GM08714 (cell line): ENCODE data around the gene PIPOX.
"Not testable (repeated sequence)": the region's sequence is repeated elsewhere in the genome, so short reads cannot be mapped to it uniquely, and the experiment has no call there.

Experiments used
- H3K4me3 ChIP-seq: fragments of 200-500 bp; sonication (Bioruptor generic); 2 replicates; pipeline ENCODE4 v1.5.1; 2014; ENCODE audit warnings: mild to moderate bottlenecking, low read length, inconsistent platforms
- ZNF274 ChIP-seq: IDR thresholded peaks from 2 replicates; pipeline ENCODE4 v1.6.1; 2012; ENCODE audit warnings: mild to moderate bottlenecking, low read depth, low read length

Gene PIPOX

DNA sequence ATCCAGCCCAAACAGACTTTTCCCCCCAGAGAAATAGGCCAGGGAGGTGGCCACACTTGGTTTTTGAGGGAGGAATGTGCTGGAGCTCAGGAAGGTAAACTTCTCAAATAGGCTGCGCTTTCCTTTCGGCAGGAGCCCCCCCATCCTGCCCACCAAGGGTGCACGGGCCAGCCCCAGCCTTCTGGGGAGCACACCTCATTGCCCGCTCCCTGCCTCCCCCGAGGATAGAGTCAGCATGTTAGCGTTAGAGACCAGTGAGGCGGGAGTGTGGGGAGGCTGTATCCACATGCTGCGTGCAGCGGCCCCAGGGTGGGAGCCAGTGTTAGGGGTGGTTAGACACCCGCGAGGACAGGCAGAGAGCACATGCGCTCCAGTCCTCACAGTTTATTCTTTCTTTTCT lies 42.3 kb downstream of the PIPOX start:
- TF ChIP-seq ZNF274, result no peak
- no peak overlapping the region for H3K4me3 ChIP-seq

DNA sequence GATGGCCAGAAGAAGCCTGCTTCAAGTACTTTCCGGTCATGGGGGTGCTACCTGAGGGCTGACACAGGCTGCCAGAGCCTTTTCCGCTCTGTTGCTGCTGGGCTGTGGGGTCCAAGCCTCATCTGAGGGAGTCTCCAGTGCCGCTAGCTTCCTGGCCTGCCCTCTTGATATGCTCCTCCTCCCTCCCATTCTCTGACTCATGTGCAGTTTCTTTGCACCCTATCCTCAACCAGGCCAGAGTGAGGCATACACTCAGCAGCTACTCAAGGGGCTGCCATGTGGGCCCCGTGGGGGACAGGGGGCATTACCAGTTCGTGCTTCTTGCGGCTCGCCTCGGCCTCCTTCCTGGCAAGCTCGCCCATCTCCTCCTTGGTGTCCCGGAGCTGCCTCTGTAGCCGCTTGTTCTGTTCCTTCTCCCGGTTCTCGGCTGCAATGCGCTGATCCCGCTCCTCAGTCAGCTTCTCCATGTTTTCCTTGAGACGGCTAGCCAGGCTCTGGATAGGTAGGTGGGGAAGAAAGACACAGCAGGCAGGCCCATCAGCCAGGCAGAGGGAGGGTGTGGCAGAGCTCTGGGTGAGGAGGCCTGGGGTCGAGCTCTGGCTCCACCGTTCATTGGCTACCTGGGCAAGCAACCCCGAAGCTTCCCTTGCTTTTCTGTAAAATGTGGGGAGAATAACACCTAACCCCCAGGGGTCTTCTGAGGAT lies 43.8 kb downstream of the PIPOX start:
- H3K4me3 ChIP-seq, result no peak overlapping the region
- TF ChIP-seq ZNF274, result no peak

DNA sequence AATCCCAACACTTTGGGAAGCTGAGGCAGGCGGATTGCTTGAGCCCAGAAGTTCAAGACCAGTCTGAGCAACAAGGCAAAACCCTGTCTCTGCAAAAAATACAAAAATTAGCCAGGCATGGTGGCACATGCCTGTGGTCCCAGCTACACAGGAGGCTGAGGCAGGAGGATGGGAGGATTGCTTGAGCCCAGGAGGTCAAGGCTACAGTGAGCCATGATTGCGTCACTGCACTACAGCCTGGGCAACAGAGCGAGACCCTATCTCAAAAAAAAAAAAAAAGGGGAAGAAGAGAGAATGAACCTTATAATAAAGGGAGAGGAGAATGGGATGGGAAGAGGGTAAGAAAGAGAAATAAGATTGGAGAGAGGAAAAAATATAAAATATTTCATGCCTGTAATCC lies 45.8 kb downstream of the PIPOX start:
- not testable (repeated sequence) for H3K4me3 ChIP-seq

DNA sequence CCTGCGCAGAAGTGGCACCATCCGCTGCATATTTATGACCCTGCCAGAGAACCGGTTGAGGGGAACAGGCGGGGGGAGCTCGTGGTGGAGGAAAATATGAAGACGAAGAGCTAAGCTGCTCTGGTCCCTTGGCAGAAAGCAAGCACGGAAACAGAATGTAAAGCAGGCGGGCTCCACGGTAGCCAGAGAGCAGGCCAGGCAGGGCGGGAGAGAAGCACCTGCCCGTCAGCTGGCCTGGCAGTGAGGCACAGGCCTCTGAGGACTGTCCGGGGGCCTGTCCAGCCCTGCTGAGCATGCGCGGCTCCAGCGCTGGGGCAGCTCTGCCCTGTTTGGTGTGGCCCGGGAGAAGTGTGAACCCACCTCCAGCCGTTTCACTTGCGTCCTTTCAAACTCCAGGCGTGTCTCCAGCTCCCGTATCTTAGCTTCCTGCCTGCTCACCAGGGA lies 46.7 kb downstream of the PIPOX start:
- no peak overlapping the region for H3K4me3 ChIP-seq
- no peak for TF ChIP-seq ZNF274

DNA sequence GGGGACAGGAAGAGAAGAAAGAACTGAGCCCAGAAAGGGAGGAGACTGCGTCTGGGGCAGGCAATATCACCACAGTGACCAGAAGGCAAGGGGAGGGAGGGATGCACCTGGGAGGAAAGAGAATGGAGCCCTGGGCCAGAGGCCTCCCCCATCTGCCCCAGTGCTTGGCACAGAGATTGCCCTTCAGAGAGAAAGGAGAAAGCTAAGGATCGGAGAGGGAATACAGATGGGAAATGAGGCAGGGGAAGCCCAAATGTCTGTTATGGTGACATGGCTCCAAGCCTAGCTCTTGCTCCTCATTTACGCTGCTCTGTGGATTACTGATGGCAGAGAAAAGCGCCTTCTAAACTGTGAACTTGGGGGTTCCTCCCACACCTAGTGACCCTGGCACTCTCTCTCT lies 47.2 kb downstream of the PIPOX start:
- H3K4me3 ChIP-seq, result no peak overlapping the region
- no peak for TF ChIP-seq ZNF274

DNA sequence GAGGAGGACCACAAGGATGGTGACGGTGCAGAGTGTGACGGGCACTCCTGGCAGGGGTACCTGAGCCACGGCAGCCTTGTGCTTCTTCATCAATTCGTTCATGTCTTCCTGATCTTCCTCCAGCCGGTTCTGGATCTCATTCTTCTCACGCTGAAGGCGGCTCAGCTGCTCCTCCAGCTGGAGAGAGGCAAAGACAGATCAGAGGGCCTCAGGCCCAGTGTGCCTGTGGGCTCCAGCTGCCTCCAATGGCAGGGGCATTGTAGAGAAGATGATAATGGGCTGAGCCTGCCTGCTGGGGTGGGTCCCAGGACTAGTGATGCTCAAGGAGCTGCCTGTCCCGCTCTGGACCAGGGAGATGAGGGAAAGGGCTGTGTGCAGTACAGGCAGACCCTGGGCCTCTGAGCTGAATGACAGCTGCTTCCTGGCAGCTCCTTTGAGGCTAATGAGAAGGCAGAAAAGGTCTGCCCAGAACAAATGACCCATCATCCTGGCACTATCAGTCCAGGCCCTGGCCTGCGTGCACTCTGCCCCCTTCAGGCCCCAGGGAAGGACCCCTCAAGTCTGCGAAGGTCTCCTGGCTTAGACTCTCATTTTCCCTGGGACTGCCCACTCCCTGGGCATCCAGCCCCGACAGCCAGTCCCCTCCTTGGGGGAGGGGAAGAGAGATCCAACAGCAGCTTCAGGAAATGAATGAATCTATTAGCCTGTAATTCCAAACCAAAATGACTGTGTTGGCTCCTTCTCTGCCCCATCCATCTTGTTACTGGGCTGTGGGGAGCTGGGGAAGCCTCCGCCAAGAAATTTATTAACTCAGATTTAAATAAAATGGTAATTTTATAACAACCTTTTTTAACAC lies 48.0 kb downstream of the PIPOX start:
- H3K4me3 ChIP-seq, result no peak overlapping the region
- TF ChIP-seq ZNF274, result no peak

DNA sequence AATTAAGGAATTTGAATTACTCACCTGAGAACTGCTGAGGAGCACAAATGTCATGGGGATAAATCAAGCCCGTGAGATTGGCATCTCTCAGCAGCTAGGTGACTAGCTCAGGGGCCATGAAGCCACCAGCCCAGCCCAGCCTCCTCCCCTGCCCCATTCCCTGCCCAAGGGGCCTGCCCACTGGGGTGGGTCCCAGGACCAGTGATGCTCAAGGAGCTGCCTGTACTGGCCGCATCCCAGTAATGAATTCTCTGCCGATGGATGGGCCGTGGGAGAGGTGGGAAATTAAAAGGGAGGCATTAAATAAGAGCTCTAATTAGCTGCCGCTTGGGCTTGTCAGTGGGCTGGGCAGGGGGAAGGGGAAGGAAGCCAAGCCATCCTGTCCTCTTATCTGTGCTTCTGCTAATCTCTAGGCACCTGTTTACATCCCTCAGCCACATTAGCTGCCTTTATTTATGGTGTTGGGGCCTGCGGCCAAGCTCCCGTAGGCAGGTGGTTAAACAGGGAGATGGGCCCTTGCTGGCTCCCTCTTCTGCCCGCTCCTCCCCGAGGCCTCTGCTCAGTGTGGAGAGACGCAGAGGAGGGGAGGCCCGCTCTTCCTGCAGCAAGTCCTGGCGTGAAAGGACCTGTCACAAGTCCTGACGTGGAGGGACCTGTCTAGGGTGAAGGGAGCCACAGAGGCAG lies 48.8 kb downstream of the PIPOX start:
- TF ChIP-seq ZNF274, result no peak

DNA sequence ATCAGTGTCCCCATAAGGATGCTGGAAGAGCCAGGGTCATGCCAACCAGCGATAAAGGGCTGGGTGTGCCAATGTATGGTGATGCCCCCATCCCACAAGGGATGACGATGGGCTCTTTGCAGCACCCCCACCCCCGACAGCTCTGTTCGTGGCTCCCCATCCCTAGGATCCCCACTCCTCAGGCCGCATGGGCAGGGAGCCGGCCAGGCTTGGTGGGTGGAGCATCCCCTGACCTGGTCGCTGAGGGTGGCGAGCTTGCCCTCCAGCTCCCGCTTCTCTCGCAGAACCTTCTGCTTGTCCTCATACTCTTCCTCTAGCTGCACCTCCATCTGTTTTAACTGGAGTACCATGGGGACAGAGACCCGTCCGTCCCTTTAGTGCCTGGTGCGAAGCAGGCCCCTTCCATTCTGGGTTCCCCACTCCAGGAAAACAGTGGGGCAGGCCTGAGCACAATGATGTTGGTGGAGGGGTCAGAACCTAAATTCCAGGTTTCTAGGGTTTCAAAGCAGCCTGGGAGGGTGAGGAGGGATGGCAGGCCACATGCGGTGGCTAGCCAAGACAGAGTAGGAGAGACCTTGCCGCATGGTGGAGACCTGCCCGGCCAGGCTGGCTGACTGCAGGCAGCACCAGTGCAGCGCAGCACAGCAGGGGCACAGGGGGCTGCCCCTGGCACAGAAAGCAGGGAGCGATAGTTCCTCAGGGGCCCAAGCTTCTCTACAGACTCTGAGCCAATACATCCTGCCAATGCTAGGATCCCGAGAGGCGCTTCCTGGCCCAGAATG lies 50.3 kb downstream of the PIPOX start:
- no peak for TF ChIP-seq ZNF274
- H3K4me3 ChIP-seq, result no peak overlapping the region

More for the DNA sequence above, 48.8 kb downstream of the PIPOX start:
- H3K4me3 ChIP-seq, result no peak overlapping the region

DNA sequence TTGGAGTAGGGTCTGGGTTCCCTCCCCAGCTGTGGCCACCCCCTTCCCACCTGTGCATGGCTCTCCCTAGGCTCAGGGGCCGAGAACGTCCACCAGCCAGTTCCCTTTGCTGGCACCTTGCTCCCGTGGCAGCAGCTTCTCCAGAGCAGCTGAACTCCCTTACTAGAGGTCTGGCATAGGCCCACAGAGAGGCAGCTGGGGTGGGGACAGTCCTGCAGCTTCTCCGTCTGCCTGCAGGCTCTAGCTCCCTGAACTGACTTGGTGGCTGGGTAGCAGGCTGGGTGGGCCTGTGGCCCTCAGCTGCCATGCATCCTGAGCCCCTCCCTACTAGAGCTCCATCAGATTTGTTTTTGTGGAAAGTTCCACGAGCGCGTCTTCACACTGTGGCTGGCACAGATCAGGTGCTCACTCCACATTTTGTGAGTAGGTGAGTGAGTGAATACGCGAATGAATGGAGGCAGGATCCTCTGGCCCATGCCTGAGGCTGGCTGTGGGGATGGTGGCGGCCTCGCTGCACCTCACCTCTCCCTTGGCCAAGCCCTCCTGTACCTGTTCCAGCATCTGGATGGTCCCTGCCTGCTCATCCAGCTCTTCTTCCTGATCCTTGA lies 51.3 kb downstream of the PIPOX start:
- H3K4me3 ChIP-seq, result no peak overlapping the region
- no peak for TF ChIP-seq ZNF274

DNA sequence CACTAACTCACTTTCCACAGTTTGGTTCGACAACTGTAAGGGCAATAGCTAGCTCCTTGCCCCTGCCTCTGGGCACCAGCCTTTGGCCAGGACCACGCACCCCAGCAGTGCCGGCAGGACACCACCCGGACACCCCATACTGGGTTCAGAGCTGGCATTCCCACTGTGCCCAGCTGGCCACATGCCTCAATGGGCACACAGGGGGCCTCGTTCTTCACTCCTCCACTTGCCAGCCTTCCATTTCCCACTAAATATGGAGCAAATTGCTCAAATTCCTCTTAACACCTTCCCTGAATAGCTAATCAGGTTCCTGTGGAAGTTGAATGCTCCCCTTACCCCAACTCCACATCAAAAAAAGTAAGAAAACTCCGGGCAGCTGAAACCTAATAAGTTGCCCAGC lies 52.5 kb downstream of the PIPOX start:
- no peak for TF ChIP-seq ZNF274
- H3K4me3 ChIP-seq, result no peak overlapping the region

DNA sequence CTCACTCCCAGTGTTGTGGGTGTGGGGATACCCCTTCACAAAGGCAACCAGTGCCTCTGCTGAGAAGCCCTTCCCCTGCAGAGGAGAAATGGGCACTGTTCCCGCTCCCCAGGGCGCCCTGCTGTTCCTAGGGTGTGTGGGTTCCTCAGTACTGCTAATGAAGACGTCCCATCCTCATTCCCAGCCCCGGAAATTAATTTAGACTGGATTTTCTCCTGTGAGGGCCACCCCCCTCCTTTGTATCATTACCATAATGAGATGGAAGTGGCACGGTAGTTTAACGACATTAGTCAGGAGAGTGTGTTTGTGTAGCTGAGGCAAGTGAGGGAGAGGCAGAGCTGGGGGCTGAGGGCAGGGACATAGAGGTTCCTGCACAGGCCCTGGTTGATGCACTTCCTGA lies 53.2 kb downstream of the PIPOX start:
- no peak for TF ChIP-seq ZNF274
- H3K4me3 ChIP-seq, result no peak overlapping the region

DNA sequence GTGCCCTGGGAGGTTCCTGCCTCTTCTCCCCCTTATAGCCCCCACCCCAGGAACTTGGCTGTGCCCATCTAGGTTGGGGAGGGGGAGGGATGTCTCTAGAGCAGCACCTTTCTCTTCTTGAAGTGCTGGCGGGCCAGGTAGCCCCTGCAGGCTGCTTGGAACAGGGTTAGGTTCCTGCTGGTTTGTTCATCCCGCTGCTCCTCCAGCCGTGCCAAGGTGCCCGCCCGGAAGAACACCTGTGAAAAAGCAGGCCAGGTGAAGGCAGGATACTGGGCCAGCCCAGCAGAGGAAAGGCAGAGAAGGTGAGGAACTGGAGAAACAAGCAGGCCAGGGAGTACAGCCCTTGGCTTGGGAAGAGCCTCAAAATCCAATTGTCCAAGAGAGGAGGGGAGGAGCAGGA lies 56.6 kb downstream of the PIPOX start:
- TF ChIP-seq ZNF274, result no peak
- no peak overlapping the region for H3K4me3 ChIP-seq

DNA sequence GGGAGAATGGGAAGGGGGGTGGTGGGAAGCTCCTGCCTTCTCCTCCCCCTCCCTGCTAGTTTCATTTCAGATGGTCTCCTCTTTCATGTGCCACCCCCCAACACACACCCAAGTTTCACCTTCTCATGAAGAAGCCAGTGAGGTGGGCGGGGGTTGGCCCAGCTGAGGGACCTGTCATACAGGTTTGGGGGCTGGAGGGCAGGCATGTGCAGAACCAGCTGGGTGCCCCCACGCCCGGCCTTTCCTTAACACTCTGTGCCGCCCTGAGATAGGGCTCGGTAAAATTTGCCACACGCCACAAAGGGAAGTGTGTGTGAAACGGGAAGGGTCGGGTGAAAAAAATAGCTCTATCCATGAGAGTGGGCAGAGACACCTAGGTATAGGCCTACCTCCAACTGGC lies 57.4 kb downstream of the PIPOX start:
- no peak overlapping the region for H3K4me3 ChIP-seq
- no peak for TF ChIP-seq ZNF274

DNA sequence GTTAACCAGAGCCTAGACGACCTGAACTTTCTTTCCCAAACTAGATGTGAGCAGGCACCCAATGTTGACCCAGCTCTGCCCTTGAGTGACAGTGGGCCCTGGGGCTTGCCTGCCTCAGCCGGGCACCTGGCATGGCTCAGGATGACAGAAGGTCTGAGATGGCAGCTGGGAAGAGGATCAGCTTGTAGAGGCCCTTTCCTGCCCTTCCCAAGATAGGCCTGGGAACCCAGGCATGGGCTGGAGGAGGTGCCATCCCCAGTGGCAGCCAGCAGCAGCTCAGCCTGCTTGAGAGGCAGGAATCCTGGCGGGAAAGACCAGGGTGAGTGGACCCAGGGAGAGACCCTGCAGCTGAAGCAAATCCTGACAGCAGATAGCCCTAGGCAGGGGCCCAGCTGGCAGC lies 59.1 kb downstream of the PIPOX start:
- TF ChIP-seq ZNF274, result no peak
- no peak overlapping the region for H3K4me3 ChIP-seq
